ENCODE data around the gene OMP.
"Not testable (repeated sequence)": the region's sequence is repeated elsewhere in the genome, so short reads cannot be mapped to it uniquely, and the experiment has no call there.

The OMP gene

GRCh38 chr11:77093056-77093891 lies 9.4 kb upstream of the OMP start:
- DNase-seq (ENCODE audit: low spot score): no peak
- no peak for TF ChIP-seq CTCF (IDR thresholded peaks at IDR 0.05; ENCODE audit: extremely low read depth, missing control alignments)

- DNase-seq (ENCODE audit: low spot score): no peak
- no peak for TF ChIP-seq CTCF (IDR thresholded peaks at IDR 0.05; ENCODE audit: extremely low read depth, missing control alignments)
Observed at GRCh38 chr11:77093987-77094840, 8.4 kb upstream of the OMP start.

- no peak for DNase-seq (ENCODE audit: low spot score)
- no peak for TF ChIP-seq CTCF (IDR thresholded peaks at IDR 0.05; ENCODE audit: extremely low read depth, missing control alignments)
Observed at GRCh38 chr11:77094841-77095365, 7.7 kb upstream of the OMP start.

GRCh38 chr11:77095551-77096490 lies 6.8 kb upstream of the OMP start:
- DNase-seq (ENCODE audit: low spot score): no peak
- TF ChIP-seq CTCF (IDR thresholded peaks at IDR 0.05; ENCODE audit: extremely low read depth, missing control alignments): no peak

GRCh38 chr11:77096591-77097019 lies 6.0 kb upstream of the OMP start:
- DNase-seq (ENCODE audit: low spot score): no peak
- no peak for TF ChIP-seq CTCF (IDR thresholded peaks at IDR 0.05; ENCODE audit: extremely low read depth, missing control alignments)

- DNase-seq (ENCODE audit: low spot score): not testable (repeated sequence)
Observed at GRCh38 chr11:77097180-77097579, 5.5 kb upstream of the OMP start.
